ENCODE data around the gene ARMC9. TPM values are rescaled to one million over a fixed set of nuclear protein-coding genes. Genes with fewer than 3 reads are reported as not detected.
"Not testable (repeated sequence)": the region's sequence is repeated elsewhere in the genome, so short reads cannot be mapped to it uniquely, and the experiment has no call there.

The ARMC9 gene
- total RNA-seq, 1 donor from 2014 or later: 3.3 TPM

GRCh38 chr2:231347081-231347480 lies 148.7 kb downstream of the ARMC9 start:
- H3K36me3 ChIP-seq: peaks cover 0 to 16% of the 10 kb centered on the region in 2 donors
- no peaks in the 10 kb centered on the region for H3K4me1 ChIP-seq
- H3K27ac ChIP-seq: no peak overlapping the region
- H3K4me3 ChIP-seq: no peak overlapping the region
- no peaks in the 10 kb centered on the region for H3K27me3 ChIP-seq
- DNase-seq (ENCODE audit: low spot score in 2 of 2): peak in 1 of 2 donors; percentile 25
- TF ChIP-seq, protein P1, sequence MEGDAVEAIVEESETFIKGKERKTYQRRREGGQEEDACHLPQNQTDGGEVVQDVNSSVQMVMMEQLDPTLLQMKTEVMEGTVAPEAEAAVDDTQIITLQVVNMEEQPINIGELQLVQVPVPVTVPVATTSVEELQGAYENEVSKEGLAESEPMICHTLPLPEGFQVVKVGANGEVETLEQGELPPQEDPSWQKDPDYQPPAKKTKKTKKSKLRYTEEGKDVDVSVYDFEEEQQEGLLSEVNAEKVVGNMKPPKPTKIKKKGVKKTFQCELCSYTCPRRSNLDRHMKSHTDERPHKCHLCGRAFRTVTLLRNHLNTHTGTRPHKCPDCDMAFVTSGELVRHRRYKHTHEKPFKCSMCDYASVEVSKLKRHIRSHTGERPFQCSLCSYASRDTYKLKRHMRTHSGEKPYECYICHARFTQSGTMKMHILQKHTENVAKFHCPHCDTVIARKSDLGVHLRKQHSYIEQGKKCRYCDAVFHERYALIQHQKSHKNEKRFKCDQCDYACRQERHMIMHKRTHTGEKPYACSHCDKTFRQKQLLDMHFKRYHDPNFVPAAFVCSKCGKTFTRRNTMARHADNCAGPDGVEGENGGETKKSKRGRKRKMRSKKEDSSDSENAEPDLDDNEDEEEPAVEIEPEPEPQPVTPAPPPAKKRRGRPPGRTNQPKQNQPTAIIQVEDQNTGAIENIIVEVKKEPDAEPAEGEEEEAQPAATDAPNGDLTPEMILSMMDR (IDR thresholded peaks at IDR 0.05): no peak
- intact Hi-C loops (cut with DNase I): no loop called here
- no peaks in the 10 kb centered on the region for H3K9me3 ChIP-seq

DNA sequence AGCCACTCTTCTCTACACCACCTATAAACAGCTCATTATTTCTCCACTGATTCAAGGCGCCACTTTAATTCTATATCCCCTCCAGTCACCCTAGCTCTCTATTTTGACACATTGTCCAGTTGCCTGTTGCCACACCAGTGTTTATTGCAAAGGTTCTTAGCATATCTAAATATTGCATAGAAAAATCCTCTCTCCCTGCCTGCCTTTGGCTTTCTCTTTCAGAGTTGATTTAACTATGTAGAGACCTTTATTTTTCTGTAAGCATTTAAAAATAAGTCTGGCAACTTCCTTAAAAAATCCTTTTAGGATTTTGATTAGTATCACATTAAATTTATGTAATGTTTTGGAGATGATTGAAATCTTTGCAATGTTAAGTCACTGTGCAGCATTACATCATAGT lies 149.2 kb downstream of the ARMC9 start:
- TF ChIP-seq, protein P1 (IDR thresholded peaks at IDR 0.05): no peak

DNA sequence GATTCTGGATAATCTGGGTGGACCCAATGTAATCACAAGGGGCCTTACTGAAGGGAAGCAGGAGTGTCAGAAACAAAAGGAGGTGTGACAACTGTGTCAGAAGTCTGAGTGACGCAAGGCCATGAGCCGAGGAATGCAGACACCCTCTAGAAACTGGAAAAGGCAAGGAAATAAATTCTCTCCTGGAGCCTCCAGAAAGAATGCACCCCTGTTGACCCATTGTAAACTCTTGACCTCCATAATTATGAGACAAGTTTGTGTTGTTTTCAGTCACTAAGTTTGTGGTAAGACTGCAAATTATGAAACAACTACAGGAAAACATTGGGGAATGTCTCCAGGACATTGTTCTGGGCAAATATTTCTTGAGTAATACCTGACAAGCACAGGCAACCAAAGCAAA lies 149.7 kb downstream of the ARMC9 start:
- H3K9me3 ChIP-seq: no peaks in the 10 kb centered on the region
- no peak for DNase-seq (ENCODE audit: low spot score in 2 of 2)
- H3K27ac ChIP-seq: no peak overlapping the region
- intact Hi-C loops (cut with DNase I): no loop called here
- TF ChIP-seq, protein P1 (IDR thresholded peaks at IDR 0.05): no peak
- no peaks in the 10 kb centered on the region for H3K4me1 ChIP-seq
- peaks cover 0 to 16% of the 10 kb centered on the region in 2 donors for H3K36me3 ChIP-seq
- H3K4me3 ChIP-seq: no peak overlapping the region
- no peaks in the 10 kb centered on the region for H3K27me3 ChIP-seq

More for the DNA sequence above, 149.2 kb downstream of the ARMC9 start:
- Histone ChIP-seq H3K4me3 (no peak overlapping the region), H3K4me1 (no peaks in the 10 kb centered on the region), H3K27ac (no peak overlapping the region), H3K9me3 (no peaks in the 10 kb centered on the region), H3K36me3 (peaks cover 0 to 16% of the 10 kb centered on the region in 2 donors), H3K27me3 (no peaks in the 10 kb centered on the region)
- DNase-seq (ENCODE audit: low spot score in 2 of 2): no peak
- intact Hi-C loops (cut with DNase I): no loop called here

DNA sequence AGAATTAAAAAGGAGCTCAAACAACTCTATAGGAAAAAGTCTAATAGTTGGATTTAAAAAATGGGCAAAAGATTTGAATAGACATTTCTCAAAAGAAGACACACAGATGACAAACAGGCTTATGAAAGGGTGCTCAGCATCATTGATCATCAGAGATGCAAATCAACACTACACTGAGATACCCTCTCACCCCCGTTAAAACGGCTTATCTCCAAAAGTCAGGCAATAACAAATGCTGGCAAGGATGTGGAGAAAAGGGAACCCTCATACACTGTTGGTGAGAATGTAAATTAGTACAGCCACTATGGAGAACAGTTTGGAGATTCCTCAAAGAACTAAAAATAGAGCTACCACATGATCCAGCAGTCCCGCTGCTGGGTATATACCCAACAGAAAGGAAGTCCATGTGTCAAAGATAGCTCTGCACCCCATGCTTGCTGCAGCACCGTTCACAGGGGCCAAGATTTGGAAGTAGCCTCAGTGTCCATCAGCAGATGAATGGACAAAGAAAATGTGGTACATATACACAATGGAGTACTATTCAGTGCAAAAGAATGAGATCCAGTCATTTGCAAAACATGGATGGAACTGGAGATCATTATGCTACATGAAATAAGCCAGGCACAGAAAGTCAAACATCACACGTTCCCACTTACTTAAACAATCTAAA lies 150.4 kb downstream of the ARMC9 start:
- H3K27ac ChIP-seq: no peak overlapping the region
- no peak overlapping the region for H3K4me3 ChIP-seq
- intact Hi-C loops (cut with DNase I): no loop called here
- no peaks in the 10 kb centered on the region for H3K9me3 ChIP-seq
- no peaks in the 10 kb centered on the region for H3K27me3 ChIP-seq
- H3K4me1 ChIP-seq: no peaks in the 10 kb centered on the region
- peaks cover 0 to 16% of the 10 kb centered on the region in 2 donors for H3K36me3 ChIP-seq
- DNase-seq (ENCODE audit: low spot score in 2 of 2): peak in 1 of 2 donors; percentile 53
- TF ChIP-seq, protein P1 (IDR thresholded peaks at IDR 0.05): no peak

DNA sequence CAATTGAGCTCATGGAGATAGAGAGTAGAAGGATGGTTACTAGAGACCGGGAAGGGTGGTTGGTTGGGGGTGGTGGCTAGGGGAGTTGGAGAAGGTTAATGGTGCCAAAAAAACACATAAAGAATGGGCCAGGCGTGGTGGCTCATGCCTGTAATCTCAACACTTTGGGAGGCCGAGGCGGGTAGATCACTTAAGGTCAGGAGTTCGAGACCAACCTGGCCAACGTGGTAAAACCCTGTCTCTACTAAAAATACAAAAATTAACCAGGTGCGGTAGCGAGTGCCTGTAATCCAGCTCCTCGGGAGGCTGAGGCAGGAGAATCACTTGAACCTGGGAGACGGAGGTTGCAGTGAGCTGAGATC lies 150.9 kb downstream of the ARMC9 start:
- H3K36me3 ChIP-seq: peaks cover 0 to 16% of the 10 kb centered on the region in 2 donors
- H3K4me1 ChIP-seq; H3K27ac ChIP-seq; H3K9me3 ChIP-seq; H3K4me3 ChIP-seq; intact Hi-C loops (cut with DNase I); H3K27me3 ChIP-seq: not testable (repeated sequence)
- DNase-seq (ENCODE audit: low spot score in 2 of 2): peak in 1 of 2 donors; percentile 33

- H3K36me3 ChIP-seq: no peaks in the 10 kb centered on the region
- TF ChIP-seq, protein P1 (IDR thresholded peaks at IDR 0.05): no peak
- H3K4me3 ChIP-seq: no peak overlapping the region
- no peak for DNase-seq (ENCODE audit: low spot score in 2 of 2)
- H3K4me1 ChIP-seq: peaks cover 0 to 5% of the 10 kb centered on the region in 2 donors
- no peak overlapping the region for H3K27ac ChIP-seq
- H3K9me3 ChIP-seq: no peaks in the 10 kb centered on the region
- H3K27me3 ChIP-seq: no peaks in the 10 kb centered on the region
- intact Hi-C loops (cut with DNase I): no loop called here
Measured at GRCh38 chr2:231351648-231352047, 153.2 kb downstream of the ARMC9 start.
